ENCODE data around the gene GBX1.

Gene GBX1

GRCh38 chr7:151125470-151125845 is 42.0 kb downstream of the GBX1 start:
- DNase-seq: no peak

- no peak for DNase-seq
Measured at GRCh38 chr7:151124899-151125399, 42.5 kb downstream of the GBX1 start.

GRCh38 chr7:151124481-151124880 is 43.0 kb downstream of the GBX1 start:
- no peak for DNase-seq

GRCh38 chr7:151123822-151124464 is 43.6 kb downstream of the GBX1 start:
- peak; percentile 88 for DNase-seq

GRCh38 chr7:151123158-151123821 is 44.2 kb downstream of the GBX1 start:
- DNase-seq: no peak

GRCh38 chr7:151122796-151123157 is 44.7 kb downstream of the GBX1 start:
- no peak for DNase-seq

- no peak for DNase-seq
Measured at GRCh38 chr7:151122276-151122675, 45.2 kb downstream of the GBX1 start.

- DNase-seq: no peak
Measured at GRCh38 chr7:151121380-151122170, 45.9 kb downstream of the GBX1 start.

- DNase-seq: no peak
Measured at GRCh38 chr7:151120896-151121295, 46.6 kb downstream of the GBX1 start.

- no peak for DNase-seq
Measured at GRCh38 chr7:151119902-151120301, 47.6 kb downstream of the GBX1 start.

GRCh38 chr7:151119055-151119415 is 48.5 kb downstream of the GBX1 start:
- DNase-seq: no peak

GRCh38 chr7:151118108-151119054 is 49.1 kb downstream of the GBX1 start:
- DNase-seq: no peak

- peak; percentile 71 for DNase-seq
Measured at GRCh38 chr7:151117565-151117964, 49.9 kb downstream of the GBX1 start.

- no peak for DNase-seq
Measured at GRCh38 chr7:151116603-151117440, 50.7 kb downstream of the GBX1 start.

- peak; percentile 20 for DNase-seq
Measured at GRCh38 chr7:151115836-151116418, 51.6 kb downstream of the GBX1 start.

GRCh38 chr7:151115121-151115835 is 52.2 kb downstream of the GBX1 start:
- DNase-seq: peak; percentile 35

GRCh38 chr7:151114151-151115090 is 53.1 kb downstream of the GBX1 start:
- no peak for DNase-seq

- DNase-seq: no peak
Measured at GRCh38 chr7:151113344-151114150, 53.9 kb downstream of the GBX1 start.

Measured in CD4-positive, alpha-beta T cell treated with Interleukin-6 for 4 hours (primary cell).